Loucy (cell line): ENCODE data around the gene TMEM184A.

Source experiments
- H2AFZ ChIP-seq: fragments of 200-600 bp; sonication (generic); 2 replicates; pipeline ENCODE4 v1.6.0; 2016; ENCODE audit warnings: antibody characterized with exemption, mild to moderate bottlenecking, low read length, moderate library complexity
- H3F3A ChIP-seq: fragments of 200-600 bp; 2 replicates; pipeline ENCODE4 v1.6.0; 2016; ENCODE audit warnings: antibody characterized with exemption, low read depth, mild to moderate bottlenecking
- H3K27me3 ChIP-seq: fragments of 200-600 bp; sonication (generic); 2 replicates; pipeline ENCODE4 v1.6.1; 2014; ENCODE audit warnings: low read length, mild to moderate bottlenecking; ENCODE audit not compliant: insufficient read depth, poor library complexity, severe bottlenecking
- H3K36me3 ChIP-seq: fragments of 200-600 bp; sonication (generic); 2 replicates; pipeline ENCODE4 v1.6.1; 2016; ENCODE audit warnings: low read length; ENCODE audit not compliant: insufficient read depth
- H3K4me1 ChIP-seq: fragments of 200-600 bp; sonication (generic); 2 replicates; pipeline ENCODE4 v1.5.1; 2014; ENCODE audit warnings: low read length, mild to moderate bottlenecking; ENCODE audit not compliant: insufficient read depth, poor library complexity, severe bottlenecking
- H3K4me2 ChIP-seq: fragments of 200-600 bp; sonication (generic); 2 replicates; pipeline ENCODE4 v1.6.0; 2014; ENCODE audit warnings: antibody characterized with exemption, low read length, low read depth, mild to moderate bottlenecking; ENCODE audit not compliant: poor library complexity, severe bottlenecking
- H3K4me3 ChIP-seq: fragments of 200-600 bp; sonication (generic); 2 replicates; pipeline ENCODE4 v1.5.1; 2014; ENCODE audit warnings: low read length, mild to moderate bottlenecking, mixed read lengths; ENCODE audit not compliant: poor library complexity, severe bottlenecking
- H3K79me2 ChIP-seq: fragments of 200-600 bp; sonication (generic); 2 replicates; pipeline ENCODE4 v1.6.1; 2014; ENCODE audit warnings: low read length; ENCODE audit not compliant: insufficient read depth
- H3K9ac ChIP-seq: fragments of 200-600 bp; sonication (generic); 2 replicates; pipeline ENCODE4 v1.6.0; 2014; ENCODE audit warnings: mild to moderate bottlenecking, low read depth, low read length, moderate library complexity; ENCODE audit not compliant: poor library complexity, severe bottlenecking
- H3K9me2 ChIP-seq: fragments of 200-600 bp; sonication (generic); replicated peaks from 2 replicates; pipeline ENCODE4 v1.6.1; 2016; ENCODE audit warnings: low read depth, low read length, mixed read lengths
- H3K9me3 ChIP-seq: fragments of 200-600 bp; sonication (generic); 2 replicates; pipeline ENCODE4 v1.6.1; 2014; ENCODE audit warnings: mild to moderate bottlenecking, antibody characterized with exemption, low read length, low read depth; ENCODE audit not compliant: insufficient read depth
- H4K20me1 ChIP-seq: fragments of 200-600 bp; sonication (generic); 2 replicates; pipeline ENCODE4 v1.6.0; 2014; ENCODE audit warnings: antibody characterized with exemption, low read length, mild to moderate bottlenecking; ENCODE audit not compliant: insufficient read depth, poor library complexity, severe bottlenecking
- EZH2phosphoT487 ChIP-seq: fragments of 200-600 bp; IDR thresholded peaks from 2 replicates; pipeline ENCODE4 v1.6.1; 2018; ENCODE audit warnings: antibody characterized with exemption, mild to moderate bottlenecking, moderate library complexity, borderline replicate concordance
- TF ChIP-seq, protein P1 (sequence below): fragments of 200-600 bp; sonication (generic); conservative IDR thresholded peaks from 2 replicates; pipeline ENCODE4 v1.5.1; 2014; ENCODE audit warnings: mild to moderate bottlenecking, antibody characterized with exemption, low read length

Gene TMEM184A

DNA sequence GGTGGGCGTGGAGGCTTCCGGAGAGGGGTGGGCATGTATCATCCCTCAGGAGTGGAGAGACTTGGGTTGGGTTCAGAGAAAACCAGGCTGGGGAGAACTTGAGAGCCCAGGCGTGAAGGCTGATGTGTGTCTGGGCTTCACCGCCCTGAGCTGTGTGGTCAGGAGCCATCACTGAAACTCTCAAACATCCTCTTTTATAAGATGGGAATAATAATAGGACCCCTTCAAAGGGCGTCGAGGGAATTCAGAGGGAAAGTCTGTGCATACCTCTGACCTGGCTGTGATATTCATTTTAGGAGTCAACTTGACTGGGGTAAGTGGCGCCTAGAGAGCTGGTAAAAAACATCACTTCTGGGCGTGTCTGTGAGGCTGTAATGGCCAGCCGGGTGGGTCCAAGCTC lies 34.9 kb upstream of the TMEM184A start:
- no peaks in the 10 kb centered on the region for H3K36me3 ChIP-seq
- no peak for TF ChIP-seq EZH2phosphoT487
- TF ChIP-seq, protein P1, sequence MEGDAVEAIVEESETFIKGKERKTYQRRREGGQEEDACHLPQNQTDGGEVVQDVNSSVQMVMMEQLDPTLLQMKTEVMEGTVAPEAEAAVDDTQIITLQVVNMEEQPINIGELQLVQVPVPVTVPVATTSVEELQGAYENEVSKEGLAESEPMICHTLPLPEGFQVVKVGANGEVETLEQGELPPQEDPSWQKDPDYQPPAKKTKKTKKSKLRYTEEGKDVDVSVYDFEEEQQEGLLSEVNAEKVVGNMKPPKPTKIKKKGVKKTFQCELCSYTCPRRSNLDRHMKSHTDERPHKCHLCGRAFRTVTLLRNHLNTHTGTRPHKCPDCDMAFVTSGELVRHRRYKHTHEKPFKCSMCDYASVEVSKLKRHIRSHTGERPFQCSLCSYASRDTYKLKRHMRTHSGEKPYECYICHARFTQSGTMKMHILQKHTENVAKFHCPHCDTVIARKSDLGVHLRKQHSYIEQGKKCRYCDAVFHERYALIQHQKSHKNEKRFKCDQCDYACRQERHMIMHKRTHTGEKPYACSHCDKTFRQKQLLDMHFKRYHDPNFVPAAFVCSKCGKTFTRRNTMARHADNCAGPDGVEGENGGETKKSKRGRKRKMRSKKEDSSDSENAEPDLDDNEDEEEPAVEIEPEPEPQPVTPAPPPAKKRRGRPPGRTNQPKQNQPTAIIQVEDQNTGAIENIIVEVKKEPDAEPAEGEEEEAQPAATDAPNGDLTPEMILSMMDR, result no peak
- H3K27me3 ChIP-seq, result no peaks in the 10 kb centered on the region
- H4K20me1 ChIP-seq, result no peaks in the 10 kb centered on the region
- no peaks in the 10 kb centered on the region for H3K79me2 ChIP-seq
- no peaks in the 10 kb centered on the region for H3K4me1 ChIP-seq
- no peak overlapping the region for H3K4me2 ChIP-seq
- no peak overlapping the region for H2AFZ ChIP-seq
- H3K9me2 ChIP-seq, result no peaks in the 10 kb centered on the region
- no peaks in the 10 kb centered on the region for H3F3A ChIP-seq
- H3K4me3 ChIP-seq, result no peak overlapping the region
- no peak overlapping the region for H3K9ac ChIP-seq
- no peaks in the 10 kb centered on the region for H3K9me3 ChIP-seq

DNA sequence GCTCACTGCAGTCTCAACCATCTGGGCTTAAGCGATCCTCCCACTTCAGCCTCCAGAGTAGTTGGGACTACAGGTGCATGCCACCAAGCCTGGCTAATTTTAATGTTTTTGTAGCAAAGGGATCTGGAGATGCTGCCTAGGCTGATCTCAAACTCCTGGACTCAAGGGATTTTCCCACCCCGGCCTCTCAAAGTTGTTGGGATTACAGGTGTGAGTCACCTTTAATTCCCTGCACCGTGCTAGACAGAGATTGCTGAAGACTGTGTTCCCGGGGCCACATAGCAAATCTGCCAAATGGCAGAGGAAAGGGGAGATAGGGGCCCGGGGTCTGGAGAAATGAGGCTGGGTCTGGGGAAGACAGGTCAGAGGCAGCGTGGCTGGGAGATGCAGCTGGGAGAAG lies 34.5 kb upstream of the TMEM184A start:
- Histone ChIP-seq H3K9me3 (no peaks in the 10 kb centered on the region), H3K4me3 (no peak overlapping the region), H3K9me2 (no peaks in the 10 kb centered on the region), H3K36me3 (no peaks in the 10 kb centered on the region), H3F3A (no peaks in the 10 kb centered on the region), H3K4me2 (no peak overlapping the region), H3K27me3 (no peaks in the 10 kb centered on the region), H4K20me1 (no peaks in the 10 kb centered on the region), H3K9ac (no peak overlapping the region), H3K4me1 (no peaks in the 10 kb centered on the region), H2AFZ (no peak overlapping the region), H3K79me2 (no peaks in the 10 kb centered on the region)
- TF ChIP-seq, protein P1, result no peak
- no peak for TF ChIP-seq EZH2phosphoT487

DNA sequence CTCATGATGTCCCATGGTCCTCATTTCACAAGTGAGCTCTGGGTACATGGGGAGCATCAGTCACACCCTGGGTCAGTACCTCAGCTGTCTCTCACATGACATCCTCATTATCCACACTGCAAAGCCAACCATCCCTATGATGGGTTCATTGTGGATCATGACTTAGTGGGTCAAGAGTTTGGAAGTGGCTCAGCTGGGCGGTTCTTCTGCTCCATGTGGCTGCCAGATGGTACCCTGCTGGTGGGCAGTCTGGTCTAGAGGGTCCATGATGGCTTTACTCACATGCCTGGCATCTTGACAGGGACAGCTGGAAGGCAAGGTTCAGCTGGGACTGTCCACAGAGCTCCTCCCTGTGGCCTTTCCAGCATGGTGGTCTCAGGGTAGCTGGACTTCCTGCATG lies 33.0 kb upstream of the TMEM184A start:
- no peaks in the 10 kb centered on the region for H3K4me1 ChIP-seq
- H3K9ac ChIP-seq, result no peak overlapping the region
- H3K27me3 ChIP-seq, result no peaks in the 10 kb centered on the region
- no peaks in the 10 kb centered on the region for H3K9me2 ChIP-seq
- no peak overlapping the region for H2AFZ ChIP-seq
- no peak overlapping the region for H3K4me3 ChIP-seq
- no peaks in the 10 kb centered on the region for H3F3A ChIP-seq
- no peak overlapping the region for H3K4me2 ChIP-seq
- no peak for TF ChIP-seq EZH2phosphoT487
- TF ChIP-seq, protein P1, result no peak
- no peaks in the 10 kb centered on the region for H3K79me2 ChIP-seq
- no peaks in the 10 kb centered on the region for H4K20me1 ChIP-seq
- no peaks in the 10 kb centered on the region for H3K9me3 ChIP-seq
- H3K36me3 ChIP-seq, result no peaks in the 10 kb centered on the region
